T-helper 17 cell (primary cell): ENCODE data around the gene CEP290. TPM values are rescaled to one million over a fixed set of nuclear protein-coding genes. Genes with fewer than 3 reads are reported as not detected.
"Not testable (repeated sequence)": the region's sequence is repeated elsewhere in the genome, so short reads cannot be mapped to it uniquely, and the experiment has no call there.

Experiments used
- ATAC-seq: fragments of 150-1000 bp; cut with Tn5 transposase; 2 replicates; pipeline ENCODE4 v1.10.0; 2021; ENCODE audit warnings: mild to moderate bottlenecking, moderate library complexity
- DNase-seq, 3 donors: peaks; one replicate each; pipeline versions ENCODE4 v3.0.0 to v3.0.0-alpha.2; 2020 to 2021
- H3K9me3 ChIP-seq: one replicate; pipeline ENCODE4 v1.7.0; 2013; ENCODE audit warnings: low read length, mild to moderate bottlenecking; ENCODE audit not compliant: control insufficient read depth, poor library complexity, severe bottlenecking
- H3K27ac Mint-ChIP-seq: one replicate; pipeline ENCODE4 v1.8.0; 2022; ENCODE audit warnings: mild to moderate bottlenecking, moderate library complexity, mixed read lengths
- H3K27me3 Mint-ChIP-seq: one replicate; pipeline ENCODE4 v1.8.0; 2022; ENCODE audit warnings: mixed read lengths
- H3K36me3 Mint-ChIP-seq: one replicate; pipeline ENCODE4 v1.8.0; 2022; ENCODE audit warnings: low read depth, mixed read lengths
- H3K4me1 Mint-ChIP-seq: one replicate; pipeline ENCODE4 v1.8.0; 2022; ENCODE audit warnings: mild to moderate bottlenecking, mixed read lengths
- H3K4me3 Mint-ChIP-seq: one replicate; pipeline ENCODE4 v1.8.0; 2022; ENCODE audit warnings: mild to moderate bottlenecking, moderate library complexity, mixed read lengths
- total RNA-seq, 4 donors: library from RNA in 2 of 4; stranded (reverse) in 2 of 4; gene quantifications; one replicate each; pipeline ENCODE4 v1.2.3 and lab custom pipeline; 2022 to 2026

Gene CEP290
- total RNA-seq, 2 donors from 2014 or later, result 16.0 to 18.9 TPM

DNA sequence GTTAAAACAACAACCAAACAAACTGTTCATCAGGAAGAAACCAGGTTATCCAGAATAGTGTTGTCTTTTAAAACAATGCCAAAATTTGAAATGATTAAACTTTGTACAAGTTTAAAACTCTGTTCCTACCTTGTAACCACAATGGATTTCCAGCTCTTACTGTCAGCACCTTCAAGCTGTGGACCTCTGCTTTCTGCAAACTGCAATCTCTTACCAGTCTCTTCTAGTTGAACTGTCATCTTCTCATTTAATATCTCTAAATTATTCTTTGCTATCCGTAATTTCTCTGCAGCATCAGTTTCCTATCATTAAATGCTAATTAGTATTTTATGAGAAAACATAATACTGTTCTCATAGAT, 83.2 kb downstream of the CEP290 start:
- H3K36me3 Mint-ChIP-seq, result peaks cover 8% of the 10 kb centered on the region
- no peaks in the 10 kb centered on the region for H3K27me3 Mint-ChIP-seq
- H3K4me3 Mint-ChIP-seq, result no peak overlapping the region
- no peaks in the 10 kb centered on the region for H3K9me3 ChIP-seq
- H3K27ac Mint-ChIP-seq, result no peak overlapping the region
- DNase-seq (no peak), ATAC-seq (no peak)
- H3K4me1 Mint-ChIP-seq, result peaks cover 8% of the 10 kb centered on the region

DNA sequence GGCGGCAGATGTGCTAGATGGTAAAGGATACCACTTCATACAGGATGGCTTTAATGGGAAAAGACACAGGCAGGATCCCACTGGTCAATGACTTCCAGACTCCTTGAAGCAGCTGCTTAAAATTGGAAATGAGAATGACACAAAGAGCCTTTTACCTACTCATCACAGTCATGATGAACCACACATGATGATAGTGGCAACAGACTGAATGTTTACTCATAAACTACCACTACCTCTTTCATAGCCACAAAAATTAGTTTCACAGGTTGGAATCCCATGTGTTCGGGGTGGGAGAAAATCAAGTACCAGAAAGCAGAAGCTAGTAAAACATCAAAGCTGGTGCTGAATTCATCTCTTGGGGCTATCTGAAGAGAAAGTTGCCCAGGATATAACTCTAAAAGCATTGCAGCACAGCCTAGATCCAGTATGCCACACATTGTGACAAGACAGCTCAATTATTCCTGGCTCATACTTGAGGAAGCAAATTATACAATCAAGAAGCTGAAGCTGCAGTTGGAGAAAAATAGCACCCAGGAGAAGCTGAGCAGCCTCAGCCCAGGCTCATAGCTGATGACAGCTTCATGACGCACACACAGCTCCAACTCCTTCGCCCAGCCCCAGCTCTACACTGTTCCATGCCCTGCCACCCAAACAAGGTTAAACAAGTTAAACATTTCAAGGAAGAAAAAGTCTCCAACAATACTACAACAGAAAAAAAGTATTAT, 83.7 kb downstream of the CEP290 start:
- Mint-ChIP-seq H3K27ac (no peak overlapping the region), H3K4me3 (no peak overlapping the region), H3K36me3 (peaks cover 8% of the 10 kb centered on the region), H3K4me1 (peaks cover 4% of the 10 kb centered on the region), H3K27me3 (no peaks in the 10 kb centered on the region)
- ATAC-seq, result no peak
- DNase-seq, result no peak
- no peaks in the 10 kb centered on the region for H3K9me3 ChIP-seq

DNA sequence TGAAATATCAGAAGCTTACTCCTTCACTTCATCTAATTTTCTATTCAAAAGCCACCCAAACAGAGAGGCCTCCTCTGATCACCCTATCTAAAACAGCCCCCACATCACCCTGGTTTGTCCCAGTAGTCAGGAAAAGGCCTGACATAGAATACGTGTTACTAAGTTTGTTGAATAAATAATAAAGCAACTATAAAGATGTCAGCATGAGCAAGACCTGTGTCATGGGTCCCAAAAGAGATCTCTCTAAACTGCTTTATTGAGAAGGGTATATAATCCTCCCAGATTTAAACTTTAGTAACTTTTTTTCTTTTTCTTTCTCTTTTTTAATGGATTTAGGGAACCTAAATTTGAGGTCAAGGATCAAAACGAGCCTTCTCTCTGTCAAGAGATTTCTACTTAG, 85.3 kb downstream of the CEP290 start:
- Mint-ChIP-seq H3K27me3 (no peaks in the 10 kb centered on the region), H3K36me3 (peaks cover 8% of the 10 kb centered on the region), H3K4me3 (no peak overlapping the region), H3K4me1 (peaks cover 4% of the 10 kb centered on the region), H3K27ac (no peak overlapping the region)
- H3K9me3 ChIP-seq, result no peaks in the 10 kb centered on the region
- ATAC-seq, result no peak
- DNase-seq, result no peak

DNA sequence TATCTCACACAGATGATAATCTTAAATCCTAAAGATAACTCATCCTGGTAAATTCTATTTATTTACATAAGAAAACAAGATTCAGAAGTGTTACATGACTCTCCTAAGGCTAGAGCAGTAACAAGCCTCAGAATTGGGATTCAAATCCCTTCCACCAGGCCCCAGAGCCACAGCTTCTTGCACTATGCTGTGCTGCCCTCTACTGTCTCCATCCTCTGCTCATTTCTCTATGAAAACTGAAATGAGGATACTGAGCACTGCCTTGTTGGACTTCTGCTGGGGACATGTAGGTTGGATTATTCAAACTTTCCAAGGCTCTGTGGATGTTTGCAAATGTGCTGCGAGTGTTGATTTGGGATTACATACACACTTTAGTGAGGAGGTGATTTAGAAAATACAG, 89.2 kb downstream of the CEP290 start:
- ATAC-seq, result no peak
- no peak for DNase-seq
- Mint-ChIP-seq H3K27ac (no peak overlapping the region), H3K27me3 (no peaks in the 10 kb centered on the region), H3K4me1 (peaks cover 6% of the 10 kb centered on the region), H3K36me3 (peaks cover 7% of the 10 kb centered on the region), H3K4me3 (no peak overlapping the region)
- H3K9me3 ChIP-seq, result no peaks in the 10 kb centered on the region

- Mint-ChIP-seq H3K27ac (no peak overlapping the region), H3K36me3 (peaks cover 14% of the 10 kb centered on the region)
- no peaks in the 10 kb centered on the region for H3K9me3 ChIP-seq
Observed at GRCh38 chr12:88044035-88044434, 97.9 kb downstream of the CEP290 start.

GRCh38 chr12:88037770-88038169, 104.1 kb downstream of the CEP290 start:
- no peaks in the 10 kb centered on the region for H3K27me3 Mint-ChIP-seq
- no peaks in the 10 kb centered on the region for H3K36me3 Mint-ChIP-seq
- peaks cover 30% of the 10 kb centered on the region for H3K4me1 Mint-ChIP-seq
- DNase-seq (no peak), ATAC-seq (no peak)
- no peaks in the 10 kb centered on the region for H3K9me3 ChIP-seq
- no peak overlapping the region for H3K4me3 Mint-ChIP-seq
- peak overlapping the region; percentile 8 for H3K27ac Mint-ChIP-seq

More at GRCh38 chr12:88044035-88044434, 97.9 kb downstream of the CEP290 start:
- H3K4me1 Mint-ChIP-seq, result peaks cover 14% of the 10 kb centered on the region
- no peak for ATAC-seq
- H3K27me3 Mint-ChIP-seq, result no peaks in the 10 kb centered on the region
- H3K4me3 Mint-ChIP-seq, result no peak overlapping the region
- DNase-seq, result no peak

- Mint-ChIP-seq H3K27ac (peak overlapping the region; percentile 90), H3K36me3 (no peaks in the 10 kb centered on the region), H3K27me3 (no peaks in the 10 kb centered on the region), H3K4me3 (peak overlapping the region; percentile 97), H3K4me1 (peaks cover 28% of the 10 kb centered on the region)
- H3K9me3 ChIP-seq, result no peaks in the 10 kb centered on the region
- no peak for ATAC-seq
- no peak for DNase-seq
Observed at GRCh38 chr12:88036353-88036965, 105.4 kb downstream of the CEP290 start.

- DNase-seq (no peak), ATAC-seq (peak; percentile 12)
- H3K27me3 Mint-ChIP-seq, result no peaks in the 10 kb centered on the region
- H3K4me1 Mint-ChIP-seq, result peaks cover 28% of the 10 kb centered on the region
- peak overlapping the region; percentile 90 for H3K27ac Mint-ChIP-seq
- H3K36me3 Mint-ChIP-seq, result no peaks in the 10 kb centered on the region
- H3K4me3 Mint-ChIP-seq, result peak overlapping the region; percentile 97
- no peaks in the 10 kb centered on the region for H3K9me3 ChIP-seq
Observed at GRCh38 chr12:88035907-88036289, 106.0 kb downstream of the CEP290 start.

- peaks cover 28% of the 10 kb centered on the region for H3K4me1 Mint-ChIP-seq
- H3K4me3 Mint-ChIP-seq, result peak overlapping the region; percentile 97
- peak; percentile 76 to 78 (median 77) for DNase-seq
- H3K27me3 Mint-ChIP-seq, result no peaks in the 10 kb centered on the region
- peak; percentile 98 for ATAC-seq
- H3K27ac Mint-ChIP-seq, result peak overlapping the region; percentile 90
- H3K36me3 Mint-ChIP-seq, result peaks cover under 1% of the 10 kb centered on the region
- H3K9me3 ChIP-seq, result no peaks in the 10 kb centered on the region
Observed at GRCh38 chr12:88035271-88035906, 106.5 kb downstream of the CEP290 start.

DNA sequence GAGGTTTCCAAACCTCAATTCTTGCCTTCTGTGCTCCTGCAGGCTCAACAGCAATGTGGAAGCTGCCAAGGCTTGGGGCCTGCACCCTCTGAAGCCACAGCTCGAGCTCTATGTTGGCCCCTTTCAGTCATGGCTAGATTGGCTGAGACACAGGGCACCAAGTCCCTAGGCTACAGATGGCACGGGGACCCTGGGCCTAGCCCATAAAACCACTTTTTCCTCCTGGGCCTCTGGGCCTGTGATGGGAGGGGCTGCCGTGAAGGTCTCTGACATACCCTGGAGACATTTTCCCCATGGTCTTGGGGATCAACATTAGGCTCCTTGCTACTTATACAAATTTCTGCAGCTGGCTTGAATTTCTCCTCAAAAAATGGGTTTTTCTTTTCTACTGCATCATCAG, 110.7 kb downstream of the CEP290 start:
- not testable (repeated sequence) for H3K9me3 ChIP-seq, H3K27me3 Mint-ChIP-seq, DNase-seq, ATAC-seq, H3K27ac Mint-ChIP-seq, H3K36me3 Mint-ChIP-seq, H3K4me3 Mint-ChIP-seq, H3K4me1 Mint-ChIP-seq

DNA sequence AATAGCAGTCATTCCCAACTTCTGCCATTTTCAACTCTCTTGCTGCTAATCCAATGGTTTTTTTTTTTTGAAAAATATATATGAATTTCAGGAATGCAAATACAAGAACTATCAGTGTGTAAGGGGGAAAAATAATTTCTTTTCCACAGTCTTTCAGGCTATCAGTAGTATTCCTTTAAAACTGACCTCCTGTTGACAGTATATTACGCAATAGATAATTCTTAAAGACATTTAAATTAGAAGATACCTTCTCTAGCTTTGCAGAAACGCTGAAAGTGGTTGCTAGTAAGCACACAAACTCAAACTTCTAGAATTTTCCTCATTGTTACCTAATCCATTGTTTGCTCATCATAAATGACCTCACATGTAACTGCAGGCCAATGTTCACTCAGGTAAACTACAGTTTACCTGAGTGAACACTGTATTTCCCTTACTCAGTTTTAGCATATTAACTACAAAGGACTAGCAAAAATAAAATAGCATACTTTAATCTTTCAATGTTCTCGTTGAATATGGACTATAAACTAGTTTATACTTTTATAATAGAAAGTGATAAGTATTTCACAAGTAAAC, 112.7 kb downstream of the CEP290 start, which contains the start of gene C12orf50:
TSS of gene C12orf50 (minus strand) at position 309 of the 573 bp plus-strand sequence. CDS start 2,439 bp downstream, outside the sequence.
- no peak for DNase-seq

DNA sequence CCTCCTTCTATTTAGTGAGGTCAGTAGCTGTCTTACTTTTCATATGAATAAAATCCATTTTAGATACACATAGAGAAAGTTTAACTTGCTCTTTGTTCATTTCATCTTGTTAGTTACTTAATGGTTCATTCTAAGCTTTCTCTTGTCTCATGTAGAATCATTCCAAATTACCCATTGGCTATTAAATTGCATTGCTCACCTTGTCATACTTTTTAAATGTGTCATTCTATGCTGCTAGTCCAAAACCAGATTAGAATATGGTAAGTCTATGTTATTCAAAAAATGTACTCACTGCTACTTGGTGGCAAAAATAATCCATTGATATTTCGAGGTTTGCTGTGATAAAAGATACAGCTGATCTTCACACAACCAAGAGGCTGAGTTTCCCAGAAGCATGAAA, 115.7 kb downstream of the CEP290 start:
- ATAC-seq, result no peak
- H3K4me1 Mint-ChIP-seq, result no peaks in the 10 kb centered on the region
- no peak overlapping the region for H3K27ac Mint-ChIP-seq
- no peak for DNase-seq
- H3K36me3 Mint-ChIP-seq, result peaks cover 5% of the 10 kb centered on the region
- H3K27me3 Mint-ChIP-seq, result peaks cover 6% of the 10 kb centered on the region
- H3K9me3 ChIP-seq, result no peaks in the 10 kb centered on the region
- no peak overlapping the region for H3K4me3 Mint-ChIP-seq

More for the DNA sequence above, 112.7 kb downstream of the CEP290 start, which contains the start of gene C12orf50:
- no peak for ATAC-seq
- Mint-ChIP-seq H3K27ac (no peak within 1 kb of the TSS), H3K4me3 (no peak within 1 kb of the TSS), H3K36me3 (peaks cover 5% of the 10 kb centered on the region), H3K4me1 (no peaks in the 10 kb centered on the region), H3K27me3 (no peaks in the 10 kb centered on the region)
- H3K9me3 ChIP-seq, result no peaks in the 10 kb centered on the region

GRCh38 chr12:88017964-88018363, 123.9 kb downstream of the CEP290 start:
- H3K9me3 ChIP-seq, result no peaks in the 10 kb centered on the region
- DNase-seq, result no peak
- Mint-ChIP-seq H3K4me1 (no peaks in the 10 kb centered on the region), H3K36me3 (no peaks in the 10 kb centered on the region), H3K4me3 (no peak overlapping the region), H3K27ac (no peak overlapping the region), H3K27me3 (peaks cover 18% of the 10 kb centered on the region)
- ATAC-seq, result no peak
